LNCAP (cell line): Measurements from ENCODE around the gene C20orf96.

Experiments
- TF ChIP-seq, protein P1 (sequence below): fragments of 450-650 bp; IDR thresholded peaks from 2 replicates; pipeline ENCODE4 v1.5.1; 2017; ENCODE audit warnings: mild to moderate bottlenecking

Gene C20orf96

DNA sequence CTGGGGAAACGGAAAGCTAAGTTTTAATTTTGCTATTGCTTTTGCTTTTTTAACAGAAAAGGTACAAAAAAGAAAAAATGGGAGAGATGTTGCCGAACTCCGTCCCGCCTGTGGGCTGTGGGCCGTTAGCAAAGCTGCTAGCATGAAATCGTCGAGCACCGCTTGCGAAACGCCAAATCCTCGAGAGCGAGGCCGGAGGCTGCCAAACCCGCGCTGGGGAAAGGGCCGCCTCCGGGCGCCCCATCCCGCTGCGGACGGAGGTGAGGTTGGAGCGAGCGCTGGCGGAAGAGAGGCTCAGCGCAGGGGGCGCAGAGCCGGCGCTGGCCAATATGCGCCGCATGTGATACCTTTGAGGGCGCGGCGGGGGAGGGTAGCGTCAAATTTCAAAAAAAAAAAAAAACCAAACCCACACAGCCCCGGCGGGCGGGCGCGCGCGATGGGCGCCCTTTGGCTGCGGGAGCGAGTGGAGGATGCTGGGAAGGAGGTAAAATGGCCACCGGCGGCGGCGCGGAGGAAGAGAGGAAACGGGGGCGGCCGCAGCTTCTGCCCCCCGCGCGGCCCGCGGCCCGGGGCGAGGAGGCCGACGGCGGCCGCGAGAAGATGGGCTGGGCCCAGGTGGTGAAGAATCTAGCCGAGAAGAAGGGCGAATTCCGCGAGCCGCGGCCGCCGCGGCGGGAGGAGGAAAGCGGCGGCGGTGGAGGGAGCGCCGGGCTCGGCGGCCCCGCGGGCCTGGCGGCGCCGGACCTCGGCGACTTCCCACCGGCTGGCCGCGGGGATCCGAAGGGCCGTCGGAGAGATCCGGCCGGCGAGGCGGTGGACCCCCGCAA, 6.8 kb upstream of the C20orf96 start, which contains the start of gene ZCCHC3:
TSS of gene ZCCHC3 (plus strand) at position 473 of the 827 bp plus-strand sequence. CDS start at position 490, 17 bp downstream.
- TF ChIP-seq, protein P1, sequence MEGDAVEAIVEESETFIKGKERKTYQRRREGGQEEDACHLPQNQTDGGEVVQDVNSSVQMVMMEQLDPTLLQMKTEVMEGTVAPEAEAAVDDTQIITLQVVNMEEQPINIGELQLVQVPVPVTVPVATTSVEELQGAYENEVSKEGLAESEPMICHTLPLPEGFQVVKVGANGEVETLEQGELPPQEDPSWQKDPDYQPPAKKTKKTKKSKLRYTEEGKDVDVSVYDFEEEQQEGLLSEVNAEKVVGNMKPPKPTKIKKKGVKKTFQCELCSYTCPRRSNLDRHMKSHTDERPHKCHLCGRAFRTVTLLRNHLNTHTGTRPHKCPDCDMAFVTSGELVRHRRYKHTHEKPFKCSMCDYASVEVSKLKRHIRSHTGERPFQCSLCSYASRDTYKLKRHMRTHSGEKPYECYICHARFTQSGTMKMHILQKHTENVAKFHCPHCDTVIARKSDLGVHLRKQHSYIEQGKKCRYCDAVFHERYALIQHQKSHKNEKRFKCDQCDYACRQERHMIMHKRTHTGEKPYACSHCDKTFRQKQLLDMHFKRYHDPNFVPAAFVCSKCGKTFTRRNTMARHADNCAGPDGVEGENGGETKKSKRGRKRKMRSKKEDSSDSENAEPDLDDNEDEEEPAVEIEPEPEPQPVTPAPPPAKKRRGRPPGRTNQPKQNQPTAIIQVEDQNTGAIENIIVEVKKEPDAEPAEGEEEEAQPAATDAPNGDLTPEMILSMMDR = no peak

DNA sequence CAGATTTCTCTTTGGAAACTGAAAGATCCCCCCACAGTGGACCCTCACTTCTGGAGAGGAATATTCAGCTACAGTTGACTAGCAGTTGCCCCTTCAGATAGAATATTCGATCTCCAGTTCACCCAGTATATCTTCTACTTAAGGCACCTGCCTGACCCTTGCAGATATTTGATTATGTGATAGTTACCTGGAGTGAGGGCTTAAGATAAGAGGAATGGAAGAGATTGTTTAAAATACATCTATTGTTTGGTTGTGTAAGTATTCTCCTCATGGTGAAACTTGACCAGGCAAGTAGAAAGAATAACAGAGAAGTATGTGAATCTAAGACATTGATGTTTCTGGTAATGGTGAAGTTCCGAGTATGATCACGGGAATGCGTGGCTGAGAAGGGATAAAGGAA, 5.3 kb upstream of the C20orf96 start:
- TF ChIP-seq, protein P1 = no peak

DNA sequence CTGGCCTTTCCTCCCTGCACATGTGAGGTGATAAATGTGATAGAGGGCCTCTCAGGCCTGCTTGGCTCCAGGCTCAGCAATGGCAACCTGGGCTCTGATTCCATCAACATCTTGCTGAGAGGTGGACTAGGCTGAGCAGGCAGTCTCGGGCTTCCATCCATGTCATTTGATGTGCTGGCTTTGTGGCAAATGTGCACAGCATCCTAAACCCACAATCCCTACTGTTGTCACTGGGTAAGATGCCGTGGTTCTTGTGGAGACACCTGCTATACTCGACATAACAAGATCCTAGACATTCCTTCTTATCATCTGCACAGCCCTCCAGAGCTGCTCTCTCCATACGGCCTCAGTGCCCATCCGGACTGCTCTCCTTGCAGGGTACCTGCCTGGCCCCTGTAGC, 4.1 kb upstream of the C20orf96 start:
- TF ChIP-seq, protein P1 = no peak

DNA sequence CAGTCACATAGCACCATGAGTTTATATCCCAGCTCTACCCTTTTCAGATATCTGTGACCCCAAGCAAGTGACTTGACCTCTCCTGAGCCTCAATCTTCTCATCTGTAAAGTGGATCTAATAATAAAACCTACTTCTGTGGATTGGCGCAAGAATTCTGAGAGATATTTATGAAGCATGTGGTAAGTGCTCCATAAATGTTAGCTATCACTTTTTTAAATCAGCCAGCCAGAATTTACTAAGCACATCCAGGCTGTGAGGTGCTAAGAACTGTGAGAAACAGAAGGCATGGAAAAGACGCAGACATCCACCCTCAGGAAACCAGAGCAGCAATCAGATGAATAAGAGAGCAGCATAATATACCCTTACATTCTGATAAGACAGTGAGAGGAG, 862 bp downstream of the C20orf96 start:
- TF ChIP-seq, protein P1 = no peak

DNA sequence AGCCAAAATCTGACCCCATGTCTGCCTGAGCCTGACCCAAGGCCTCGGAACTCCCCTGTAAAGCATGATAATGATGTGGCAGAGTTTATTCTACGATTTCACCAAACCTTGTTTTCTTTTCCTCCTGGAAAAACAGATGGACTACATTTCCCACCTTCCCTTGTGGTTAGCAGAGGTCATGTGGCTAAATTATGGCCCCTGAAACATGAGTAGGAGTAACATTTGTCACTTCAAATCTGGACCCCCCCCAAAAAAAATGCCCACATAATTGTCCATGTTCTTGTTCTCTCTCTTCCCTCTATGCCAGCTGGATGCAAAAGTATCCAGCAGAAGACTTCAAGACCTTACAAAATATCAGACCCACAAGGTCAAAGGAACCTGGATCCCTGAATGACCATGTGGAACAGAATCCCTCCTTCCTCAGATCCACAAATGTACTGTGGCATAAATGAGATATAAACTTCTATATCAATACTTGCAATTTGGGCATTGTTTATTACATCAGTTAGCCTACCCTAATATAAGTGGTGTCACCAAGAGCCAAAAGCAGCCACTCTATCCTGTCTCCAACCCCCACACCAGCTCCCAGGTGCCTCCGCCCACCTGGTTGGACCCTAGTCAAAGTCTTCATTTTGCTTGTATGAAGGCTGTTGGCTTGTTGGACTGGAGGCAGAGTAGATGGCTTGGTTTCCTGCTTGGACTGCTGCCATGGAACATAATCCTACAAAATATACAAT, 1.4 kb downstream of the C20orf96 start:
- TF ChIP-seq, protein P1 = no peak

DNA sequence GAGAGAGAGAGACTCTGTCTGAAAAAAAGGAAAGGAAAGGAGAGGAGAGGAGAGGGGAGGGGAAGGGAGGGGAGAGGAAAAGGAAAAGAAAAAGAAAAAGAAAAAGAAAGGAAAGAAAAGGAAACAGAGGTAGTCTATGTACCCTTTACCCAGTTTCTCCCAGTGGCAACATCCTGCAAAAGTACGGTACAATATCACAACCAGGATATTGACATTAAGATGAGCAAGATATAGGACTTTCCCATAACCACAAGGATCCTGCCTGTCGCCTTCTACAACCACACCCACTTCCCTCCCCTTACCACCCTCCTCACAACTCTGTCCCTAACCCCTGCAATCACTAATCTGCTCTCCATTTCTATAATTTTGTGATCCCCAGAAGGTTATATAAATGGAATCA, 4.0 kb downstream of the C20orf96 start:
- TF ChIP-seq, protein P1 = no peak

DNA sequence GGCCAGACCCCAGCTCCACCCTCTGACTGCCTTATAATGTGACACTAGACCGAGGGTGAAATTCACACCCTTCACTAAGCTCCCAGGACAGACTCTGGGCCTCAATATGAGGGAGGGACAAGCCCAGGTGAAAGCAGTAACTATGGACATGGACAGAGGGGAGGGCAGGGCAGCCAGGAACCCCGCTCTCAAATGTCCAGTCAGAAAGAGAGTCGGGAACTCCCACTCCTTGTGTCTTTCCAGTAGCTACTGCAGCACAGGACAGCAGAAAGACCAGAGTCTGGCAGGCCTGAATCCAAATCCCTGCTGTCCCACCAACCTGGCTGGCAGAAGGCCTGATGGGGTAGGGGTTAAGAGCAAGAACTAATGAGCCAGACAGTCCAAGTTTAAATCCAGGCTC, 6.4 kb downstream of the C20orf96 start:
- TF ChIP-seq, protein P1 = no peak
